ENCODE measurements around the gene RAPH1.

RAPH1 gene

DNA sequence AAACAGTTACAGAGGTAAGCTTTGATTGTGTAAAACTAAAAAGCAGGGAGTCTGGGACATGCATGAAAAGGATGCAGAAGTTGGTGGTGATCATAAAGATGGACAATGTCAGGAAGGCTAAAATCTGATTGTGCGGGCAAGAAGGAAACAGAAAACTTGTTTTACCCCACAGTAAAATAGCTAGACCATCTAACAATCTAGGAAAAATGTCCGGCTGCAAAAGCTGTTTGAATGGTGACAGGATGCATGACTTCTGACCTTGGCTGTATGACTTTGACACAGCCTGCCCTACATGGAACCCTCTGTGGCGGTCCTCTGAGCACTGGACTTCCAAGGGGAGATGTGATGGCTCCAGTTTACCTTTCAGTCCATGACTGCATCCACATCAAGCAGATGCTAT lies 93.6 kb downstream of the RAPH1 start:
- Histone ChIP-seq H3K4me2 (ENCODE audit: low read depth, low read length) (no peak overlapping the region), H3K9me3 (replicated peaks; ENCODE audit: insufficient read depth, low read length) (no peaks in the 10 kb centered on the region), H3K9ac (ENCODE audit: low read length) (no peak overlapping the region), H4K20me1 (ENCODE audit: insufficient read depth, low read length) (no peaks in the 10 kb centered on the region), H3K9me2 (replicated peaks; ENCODE audit: insufficient read depth, low read length) (no peaks in the 10 kb centered on the region), H3K4me1 (ENCODE audit: low read length) (peaks cover 10% of the 10 kb centered on the region), H3K79me2 (ENCODE audit: low read length) (no peaks in the 10 kb centered on the region), H3K27ac (ENCODE audit: low read length) (no peak overlapping the region), H3F3A (ENCODE audit: insufficient read depth, low read length) (peaks cover 6% of the 10 kb centered on the region; the same call in 1 of the 2 replicates), H3K4me3 (ENCODE audit: low read length) (no peak overlapping the region), H3K27me3 (replicated peaks; ENCODE audit: insufficient read depth, low read length) (no peaks in the 10 kb centered on the region), H2AFZ (ENCODE audit: low read length) (no peak overlapping the region), H3K36me3 (replicated peaks; ENCODE audit: insufficient read depth, low read length) (no peaks in the 10 kb centered on the region)
- DNase-seq = no peak
- no peak for TF ChIP-seq EZH2 (optimal IDR thresholded peaks at IDR 0.05; ENCODE audit: low read depth, low read length)
- no peak for TF ChIP-seq EZH2phosphoT487 (IDR thresholded peaks at IDR 0.05; ENCODE audit: low read length)
- TF ChIP-seq, protein P1, sequence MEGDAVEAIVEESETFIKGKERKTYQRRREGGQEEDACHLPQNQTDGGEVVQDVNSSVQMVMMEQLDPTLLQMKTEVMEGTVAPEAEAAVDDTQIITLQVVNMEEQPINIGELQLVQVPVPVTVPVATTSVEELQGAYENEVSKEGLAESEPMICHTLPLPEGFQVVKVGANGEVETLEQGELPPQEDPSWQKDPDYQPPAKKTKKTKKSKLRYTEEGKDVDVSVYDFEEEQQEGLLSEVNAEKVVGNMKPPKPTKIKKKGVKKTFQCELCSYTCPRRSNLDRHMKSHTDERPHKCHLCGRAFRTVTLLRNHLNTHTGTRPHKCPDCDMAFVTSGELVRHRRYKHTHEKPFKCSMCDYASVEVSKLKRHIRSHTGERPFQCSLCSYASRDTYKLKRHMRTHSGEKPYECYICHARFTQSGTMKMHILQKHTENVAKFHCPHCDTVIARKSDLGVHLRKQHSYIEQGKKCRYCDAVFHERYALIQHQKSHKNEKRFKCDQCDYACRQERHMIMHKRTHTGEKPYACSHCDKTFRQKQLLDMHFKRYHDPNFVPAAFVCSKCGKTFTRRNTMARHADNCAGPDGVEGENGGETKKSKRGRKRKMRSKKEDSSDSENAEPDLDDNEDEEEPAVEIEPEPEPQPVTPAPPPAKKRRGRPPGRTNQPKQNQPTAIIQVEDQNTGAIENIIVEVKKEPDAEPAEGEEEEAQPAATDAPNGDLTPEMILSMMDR (IDR thresholded peaks at IDR 0.05; ENCODE audit: low read length) = no peak

DNA sequence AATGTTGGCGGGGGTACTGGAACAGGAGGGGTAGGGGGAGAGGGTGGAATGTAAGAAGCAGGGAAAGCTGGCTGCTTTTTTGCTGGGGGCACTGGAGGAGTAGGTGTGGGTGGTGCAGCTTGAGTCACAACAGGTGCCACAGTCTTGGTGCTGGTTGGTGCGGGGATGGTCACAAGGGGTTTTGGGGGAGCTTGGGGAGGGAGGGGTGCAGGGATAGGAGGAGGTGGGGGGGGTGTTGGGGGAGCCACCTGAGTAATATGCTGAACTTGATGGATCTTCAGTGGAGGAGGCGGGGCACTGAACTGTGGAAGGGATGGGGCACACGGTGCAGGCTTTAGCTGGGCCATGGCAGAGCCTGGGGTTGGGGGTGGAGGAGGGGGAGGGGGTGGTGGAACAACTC lies 94.4 kb downstream of the RAPH1 start:
- Histone ChIP-seq H3K27ac (ENCODE audit: low read length) (no peak overlapping the region), H3K79me2 (ENCODE audit: low read length) (no peaks in the 10 kb centered on the region), H4K20me1 (ENCODE audit: insufficient read depth, low read length) (no peaks in the 10 kb centered on the region), H3K9ac (ENCODE audit: low read length) (no peak overlapping the region), H3K27me3 (replicated peaks; ENCODE audit: insufficient read depth, low read length) (no peaks in the 10 kb centered on the region), H3K36me3 (replicated peaks; ENCODE audit: insufficient read depth, low read length) (no peaks in the 10 kb centered on the region), H3K4me3 (ENCODE audit: low read length) (no peak overlapping the region), H3K4me2 (ENCODE audit: low read depth, low read length) (no peak overlapping the region), H3K9me3 (replicated peaks; ENCODE audit: insufficient read depth, low read length) (no peaks in the 10 kb centered on the region), H3K9me2 (replicated peaks; ENCODE audit: insufficient read depth, low read length) (no peaks in the 10 kb centered on the region), H3K4me1 (ENCODE audit: low read length) (0 out of 2 replicates have a peak, but pooled peaks cover 3% of the 10 kb centered on the region), H2AFZ (ENCODE audit: low read length) (no peak overlapping the region), H3F3A (ENCODE audit: insufficient read depth, low read length) (no peaks in the 10 kb centered on the region)
- no peak for DNase-seq
- no peak for TF ChIP-seq EZH2phosphoT487 (IDR thresholded peaks at IDR 0.05; ENCODE audit: low read length)
- no peak for TF ChIP-seq EZH2 (optimal IDR thresholded peaks at IDR 0.05; ENCODE audit: low read depth, low read length)
- TF ChIP-seq, protein P1 (IDR thresholded peaks at IDR 0.05; ENCODE audit: low read length) = no peak

DNA sequence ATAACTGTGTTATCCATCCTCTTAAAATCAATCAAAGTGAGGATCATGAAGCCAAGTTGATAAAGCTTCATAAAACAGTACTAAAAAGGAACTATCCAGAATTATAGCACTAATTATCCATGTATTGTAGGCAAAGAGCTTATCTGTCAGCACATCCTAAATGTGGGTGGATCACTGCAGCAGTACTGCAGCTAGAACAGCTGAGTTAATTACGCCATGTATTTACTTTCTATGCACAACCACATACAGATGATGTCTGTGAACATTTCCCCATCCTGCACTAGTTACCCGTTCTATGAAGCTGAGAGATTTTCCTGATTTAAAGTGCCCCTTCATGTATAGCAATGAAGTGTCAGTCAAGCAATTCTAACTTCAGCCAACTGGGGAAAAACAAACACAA lies 96.6 kb downstream of the RAPH1 start:
- Histone ChIP-seq H3F3A (ENCODE audit: insufficient read depth, low read length) (no peaks in the 10 kb centered on the region), H3K27me3 (replicated peaks; ENCODE audit: insufficient read depth, low read length) (no peaks in the 10 kb centered on the region), H2AFZ (ENCODE audit: low read length) (no peak overlapping the region), H3K9ac (ENCODE audit: low read length) (no peak overlapping the region), H3K4me2 (ENCODE audit: low read depth, low read length) (no peak overlapping the region), H4K20me1 (ENCODE audit: insufficient read depth, low read length) (no peaks in the 10 kb centered on the region), H3K79me2 (ENCODE audit: low read length) (no peaks in the 10 kb centered on the region), H3K9me3 (replicated peaks; ENCODE audit: insufficient read depth, low read length) (no peaks in the 10 kb centered on the region), H3K4me1 (ENCODE audit: low read length) (no peaks in the 10 kb centered on the region), H3K27ac (ENCODE audit: low read length) (no peak overlapping the region), H3K36me3 (replicated peaks; ENCODE audit: insufficient read depth, low read length) (no peaks in the 10 kb centered on the region), H3K9me2 (replicated peaks; ENCODE audit: insufficient read depth, low read length) (no peaks in the 10 kb centered on the region), H3K4me3 (ENCODE audit: low read length) (no peak overlapping the region)
- DNase-seq = no peak
- TF ChIP-seq EZH2phosphoT487 (IDR thresholded peaks at IDR 0.05; ENCODE audit: low read length) = no peak
- TF ChIP-seq EZH2 (optimal IDR thresholded peaks at IDR 0.05; ENCODE audit: low read depth, low read length) = no peak
- TF ChIP-seq, protein P1 (IDR thresholded peaks at IDR 0.05; ENCODE audit: low read length) = no peak

Data from MM.1S (cell line).